Large intestine (tissue), 12 donors: ENCODE measurements around the gene ACYP1. TPM values are rescaled to one million over a fixed set of nuclear protein-coding genes. Genes with fewer than 3 reads are reported as not detected.

Experiments
- DNase-seq, 2 donors: peaks; one replicate each; pipeline versions ENCODE4 v3.0.0 to v3.0.0-alpha.2; 2013
- H3K27ac ChIP-seq: one replicate; pipeline ENCODE4 v1.5.1; 2013; ENCODE audit warnings: low read length
- H3K27me3 ChIP-seq: 2 replicates; pipeline ENCODE4 v1.6.1; 2013; ENCODE audit warnings: low read length; ENCODE audit not compliant: control insufficient read depth, insufficient read depth
- H3K36me3 ChIP-seq: 2 replicates; pipeline ENCODE4 v1.6.1; 2013; ENCODE audit warnings: low read length; ENCODE audit not compliant: control insufficient read depth, insufficient read depth
- H3K4me1 ChIP-seq: one replicate; pipeline ENCODE4 v1.6.1; 2013; ENCODE audit warnings: low read length; ENCODE audit not compliant: control insufficient read depth, insufficient read depth
- H3K4me3 ChIP-seq: one replicate; pipeline ENCODE4 v1.5.1; 2013; ENCODE audit warnings: low read length
- H3K9me3 ChIP-seq: one replicate; pipeline ENCODE4 v1.6.1; 2013; ENCODE audit warnings: mild to moderate bottlenecking, low read depth, low read length, moderate library complexity; ENCODE audit not compliant: control insufficient read depth
- WGBS: methylation state at CpG from one replicate; pipeline ENCODE4 v1.1.5; 2013; ENCODE audit warnings: low lambda C conversion rate; ENCODE audit not compliant: insufficient coverage; 5-methylcytosine and 5-hydroxymethylcytosine counted together
- long read RNA-seq, 11 donors: transcript quantifications; one replicate each; lab custom pipeline, GENCODE V29; 2026
- polyA plus RNA-seq: library from polyadenylated mRNA; unstranded; fragments of 120-200 nt; gene quantifications from one replicate; pipeline ENCODE4 v1.2.1, GENCODE V29; 2013

The ACYP1 gene
- 30.3 TPM for polyA plus RNA-seq
- long read RNA-seq, donor 1, transcript ACYP1-201 (3 exons, 627 nt), result major isoform, 5 of 10 reads
- long read RNA-seq, donor 1, partial matches to known transcripts, result 5 of 10 reads
- long read RNA-seq, donor 1, other reads (novel, unspliced or antisense), result 0 of 10 reads
- long read RNA-seq, donor 2, transcript ACYP1-201 (3 exons, 627 nt), result major isoform, 5 of 13 reads
- long read RNA-seq, donor 2, partial matches to known transcripts, result 5 of 13 reads
- long read RNA-seq, donor 2, other reads (novel, unspliced or antisense), result 0 of 13 reads
- long read RNA-seq, donor 3, result 0 reads
- long read RNA-seq, donor 4, result 0 reads
- long read RNA-seq, donor 5, partial matches to known transcripts, result 0 of 4 reads
- long read RNA-seq, donor 5, other reads (novel, unspliced or antisense), result 0 of 4 reads
- long read RNA-seq, donor 6, transcript ACYP1-201 (3 exons, 627 nt), result major isoform, 6 of 18 reads
- long read RNA-seq, donor 6, partial matches to known transcripts, result 11 of 18 reads
- long read RNA-seq, donor 6, other reads (novel, unspliced or antisense), result 0 of 18 reads
- long read RNA-seq, donor 7, transcript ACYP1-201 (3 exons, 627 nt), result major isoform, 13 of 28 reads
- long read RNA-seq, donor 7, partial matches to known transcripts, result 13 of 28 reads
- long read RNA-seq, donor 7, other reads (novel, unspliced or antisense), result 0 of 28 reads
- long read RNA-seq, donor 8, transcript ACYP1-201 (3 exons, 627 nt), result major isoform, 13 of 28 reads
- long read RNA-seq, donor 8, partial matches to known transcripts, result 15 of 28 reads
- long read RNA-seq, donor 8, other reads (novel, unspliced or antisense), result 0 of 28 reads
- long read RNA-seq, donor 9, partial matches to known transcripts, result 0 of 5 reads
- long read RNA-seq, donor 9, other reads (novel, unspliced or antisense), result 0 of 5 reads
- long read RNA-seq, donor 10, transcript ACYP1-201 (3 exons, 627 nt), result major isoform, 10 of 31 reads
- long read RNA-seq, donor 10, partial matches to known transcripts, result 19 of 31 reads
- long read RNA-seq, donor 10, other reads (novel, unspliced or antisense), result 0 of 31 reads
- long read RNA-seq, donor 11, partial matches to known transcripts, result 12 of 19 reads
- long read RNA-seq, donor 11, other reads (novel, unspliced or antisense), result 0 of 19 reads

GRCh38 chr14:75063491-75064204, at the start of gene ACYP1:
TSS of gene ACYP1 (minus strand) at chr14:75064024. CDS start at chr14:75063553, 471 bp downstream.
- Histone ChIP-seq H3K9me3 (no peaks in the 10 kb centered on the region), H3K27ac (peak within 1 kb of the TSS; percentile 69), H3K4me3 (peak within 1 kb of the TSS; percentile 92), H3K27me3 (no peaks in the 10 kb centered on the region), H3K4me1 (peaks cover 6% of the 10 kb centered on the region), H3K36me3 (no peaks in the 10 kb centered on the region)
- DNase-seq, result peak; percentile 86 to 89
- WGBS, result no CpG with 5 or more reads among the region's 34 CpGs

- DNase-seq, result no peak
- Histone ChIP-seq H3K4me3 (no peak overlapping the region), H3K9me3 (no peaks in the 10 kb centered on the region), H3K27me3 (no peaks in the 10 kb centered on the region), H3K4me1 (no peaks in the 10 kb centered on the region), H3K27ac (no peak overlapping the region), H3K36me3 (peaks cover 81% of the 10 kb centered on the region)
- WGBS, result no CpG with 5 or more reads among the region's 2 CpGs
Measured at GRCh38 chr14:75109877-75110276, 46.1 kb upstream of the ACYP1 start.

GRCh38 chr14:75107186-75107585, 43.4 kb upstream of the ACYP1 start:
- no peak for DNase-seq
- Histone ChIP-seq H3K36me3 (peaks cover 71% of the 10 kb centered on the region), H3K4me3 (no peak overlapping the region), H3K27me3 (no peaks in the 10 kb centered on the region), H3K9me3 (no peaks in the 10 kb centered on the region), H3K4me1 (no peaks in the 10 kb centered on the region), H3K27ac (no peak overlapping the region)
- WGBS, result no CpG with 5 or more reads among the region's 3 CpGs

- Histone ChIP-seq H3K4me1 (peaks cover 16% of the 10 kb centered on the region), H3K9me3 (no peaks in the 10 kb centered on the region), H3K27ac (no peak overlapping the region), H3K27me3 (no peaks in the 10 kb centered on the region), H3K4me3 (no peak overlapping the region), H3K36me3 (peaks cover 70% of the 10 kb centered on the region)
- no peak for DNase-seq
- WGBS, result 100% methylated on average over 2 of the region's 4 CpGs
Measured at GRCh38 chr14:75101491-75101890, 37.7 kb upstream of the ACYP1 start.

GRCh38 chr14:75098682-75099081, 34.9 kb upstream of the ACYP1 start:
- DNase-seq, result no peak
- Histone ChIP-seq H3K36me3 (peaks cover 74% of the 10 kb centered on the region), H3K27ac (peak overlapping the region; percentile 13), H3K4me1 (peaks cover 16% of the 10 kb centered on the region), H3K27me3 (no peaks in the 10 kb centered on the region), H3K4me3 (no peak overlapping the region), H3K9me3 (no peaks in the 10 kb centered on the region)
- WGBS, result no CpG with 5 or more reads among the region's 1 CpG

- no peaks in the 10 kb centered on the region for H3K27me3 ChIP-seq
- DNase-seq, result peak; percentile 12 to 68
- H3K9me3 ChIP-seq, result no peaks in the 10 kb centered on the region
- peak overlapping the region; percentile 13 for H3K27ac ChIP-seq
- H3K4me3 ChIP-seq, result no peak overlapping the region
- H3K4me1 ChIP-seq, result peaks cover 16% of the 10 kb centered on the region
- H3K36me3 ChIP-seq, result peaks cover 70% of the 10 kb centered on the region
Measured at GRCh38 chr14:75098212-75098611, 34.4 kb upstream of the ACYP1 start.

- 100% methylated on average over 1 of the region's 6 CpGs for WGBS
- peaks cover 70% of the 10 kb centered on the region for H3K36me3 ChIP-seq
- H3K27ac ChIP-seq, result no peak overlapping the region
- H3K4me3 ChIP-seq, result no peak overlapping the region
- peaks cover 16% of the 10 kb centered on the region for H3K4me1 ChIP-seq
- H3K9me3 ChIP-seq, result no peaks in the 10 kb centered on the region
- no peak for DNase-seq
- H3K27me3 ChIP-seq, result no peaks in the 10 kb centered on the region
Measured at GRCh38 chr14:75096959-75097358, 33.1 kb upstream of the ACYP1 start.

GRCh38 chr14:75095690-75096089, 31.9 kb upstream of the ACYP1 start:
- Histone ChIP-seq H3K36me3 (peaks cover 69% of the 10 kb centered on the region), H3K9me3 (no peaks in the 10 kb centered on the region), H3K4me1 (peaks cover 16% of the 10 kb centered on the region), H3K27me3 (no peaks in the 10 kb centered on the region), H3K4me3 (no peak overlapping the region), H3K27ac (no peak overlapping the region)
- no peak for DNase-seq
- WGBS, result no CpG with 5 or more reads among the region's 4 CpGs

GRCh38 chr14:75094896-75095295, 31.1 kb upstream of the ACYP1 start:
- Histone ChIP-seq H3K4me3 (no peak overlapping the region), H3K27ac (no peak overlapping the region), H3K27me3 (no peaks in the 10 kb centered on the region), H3K36me3 (peaks cover 66% of the 10 kb centered on the region), H3K4me1 (peaks cover 16% of the 10 kb centered on the region), H3K9me3 (no peaks in the 10 kb centered on the region)
- no peak for DNase-seq
- WGBS, result no CpG with 5 or more reads among the region's 3 CpGs

- DNase-seq, result no peak
- no peaks in the 10 kb centered on the region for H3K9me3 ChIP-seq
- H3K27ac ChIP-seq, result no peak overlapping the region
- no peaks in the 10 kb centered on the region for H3K27me3 ChIP-seq
- no peak overlapping the region for H3K4me3 ChIP-seq
- H3K36me3 ChIP-seq, result peaks cover 61% of the 10 kb centered on the region
- 100% methylated on average over 1 of the region's 2 CpGs for WGBS
- peaks cover 4% of the 10 kb centered on the region for H3K4me1 ChIP-seq
Measured at GRCh38 chr14:75092698-75093097, 28.9 kb upstream of the ACYP1 start.
